Nucleus accumbens (tissue), 56 donors: ENCODE results near the gene SLC38A1.

Source experiments
- DNase-seq, 56 donors: peaks; one replicate each; lab custom pipeline; 2025; lab: John Stamatoyannopoulos, UW

Gene SLC38A1

GRCh38 chr12:46147144-46147543 is 121.7 kb downstream of the SLC38A1 start:
- no peak for DNase-seq

DNA sequence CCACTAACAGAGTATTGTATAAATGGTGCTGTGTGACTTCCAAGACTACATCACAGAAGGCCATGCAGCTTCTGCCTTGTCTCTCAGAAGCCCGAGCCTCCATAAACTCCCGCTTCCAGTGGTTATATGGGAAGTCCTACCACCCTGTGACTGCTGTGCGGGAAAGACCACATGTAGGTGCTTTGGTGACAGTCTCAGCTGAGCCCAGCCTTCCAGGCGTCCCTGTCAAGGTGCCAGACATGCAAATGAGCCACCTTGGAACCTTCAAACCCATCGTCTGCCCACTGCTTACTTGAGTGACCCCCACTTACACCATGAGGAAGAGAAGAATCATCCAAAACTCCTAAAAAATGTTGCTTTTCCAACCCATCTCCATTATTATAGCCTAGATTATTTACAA is 123.0 kb downstream of the SLC38A1 start:
- DNase-seq, result no peak

GRCh38 chr12:46144433-46144832 is 124.4 kb downstream of the SLC38A1 start:
- no peak for DNase-seq

GRCh38 chr12:46136249-46136648 is 132.6 kb downstream of the SLC38A1 start:
- DNase-seq, result peak in 2 of 56 donors; percentile 1 to 36

- no peak for DNase-seq
These were observed 133.1 kb downstream of the SLC38A1 start for GRCh38 chr12:46135750-46136149.

DNA sequence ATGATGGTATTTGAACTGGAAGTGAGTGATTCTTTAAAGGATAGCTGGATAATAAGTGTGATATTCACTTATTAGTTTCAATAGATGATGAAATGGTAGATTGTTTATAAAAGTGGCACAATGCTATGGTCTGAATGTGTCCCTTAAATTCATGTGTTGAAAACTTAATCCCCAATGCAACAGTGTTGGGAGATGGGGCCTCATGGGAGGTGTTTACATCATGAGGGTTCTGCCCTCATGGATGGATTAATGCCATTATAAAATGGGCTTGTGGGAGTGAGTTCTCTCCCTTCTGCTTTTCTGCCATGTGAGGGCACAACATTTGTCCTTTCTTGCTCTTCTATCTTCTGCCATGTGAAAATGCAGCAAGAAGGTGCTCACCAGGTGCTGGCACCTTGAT is 134.0 kb downstream of the SLC38A1 start:
- no peak for DNase-seq

- DNase-seq, result no peak
These were observed 134.5 kb downstream of the SLC38A1 start for GRCh38 chr12:46134205-46134811.

DNA sequence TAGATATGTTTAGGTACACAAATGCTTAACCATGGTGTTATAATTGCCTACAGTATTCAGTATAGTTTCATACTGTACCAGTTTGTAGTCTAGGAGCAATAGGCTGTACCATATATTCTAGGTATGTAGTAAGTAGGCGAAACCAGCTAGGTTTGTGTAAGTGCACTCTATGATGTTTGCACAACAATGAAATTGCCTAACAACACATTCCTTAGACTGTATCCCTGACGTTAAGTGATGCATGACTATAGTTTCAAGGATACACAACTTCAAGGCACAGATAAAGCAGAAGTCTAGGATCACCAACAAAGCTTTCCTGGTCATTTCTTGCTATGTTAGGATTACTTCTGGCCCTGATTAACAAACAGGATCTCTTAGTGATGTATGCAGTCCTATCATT is 135.1 kb downstream of the SLC38A1 start:
- no peak for DNase-seq
